ACC112 (cell line): ENCODE measurements around the gene GRM8.

Source experiments
- H2AFZ ChIP-seq: fragments of 200-600 bp; sonication (generic); one replicate; pipeline ENCODE4 v1.6.0; 2017; ENCODE audit warnings: antibody characterized with exemption, low read length; ENCODE audit not compliant: unreplicated experiment
- H3K27ac ChIP-seq: fragments of 200-600 bp; sonication (generic); 2 replicates; pipeline ENCODE4 v1.5.1; 2014; ENCODE audit warnings: low read depth, mild to moderate bottlenecking, antibody characterized with exemption, low read length, moderate library complexity
- H3K27me3 ChIP-seq: fragments of 200-600 bp; sonication (generic); 2 replicates; pipeline ENCODE4 v1.6.1; 2014; ENCODE audit warnings: mild to moderate bottlenecking, antibody characterized with exemption, low read length, moderate library complexity, mixed read lengths; ENCODE audit not compliant: insufficient read depth
- H3K36me3 ChIP-seq: fragments of 200-600 bp; sonication (generic); 2 replicates; pipeline ENCODE4 v1.6.1; 2016; ENCODE audit warnings: mild to moderate bottlenecking, antibody characterized with exemption, low read length, moderate library complexity, mixed read lengths; ENCODE audit not compliant: insufficient read depth
- H3K4me1 ChIP-seq: fragments of 200-600 bp; sonication (generic); one replicate; pipeline ENCODE4 v1.6.1; 2016; ENCODE audit warnings: low read length, mixed read lengths; ENCODE audit not compliant: insufficient read depth, unreplicated experiment, control insufficient read depth
- H3K4me3 ChIP-seq: fragments of 200-600 bp; sonication (generic); 2 replicates; pipeline ENCODE4 v1.5.1; 2014; ENCODE audit warnings: mild to moderate bottlenecking, low read depth, low read length
- H3K79me2 ChIP-seq: fragments of 200-600 bp; sonication (generic); one replicate; pipeline ENCODE4 v1.6.0; 2016; ENCODE audit warnings: low read length; ENCODE audit not compliant: control insufficient read depth, unreplicated experiment, insufficient read depth

GRM8 gene

GRCh38 chr7:126978865-126979264 lies 273.9 kb downstream of the GRM8 start:
- no peaks in the 10 kb centered on the region for H3K4me1 ChIP-seq
- no peak overlapping the region for H3K27ac ChIP-seq
- no peak overlapping the region for H3K4me3 ChIP-seq
- no peaks in the 10 kb centered on the region for H3K79me2 ChIP-seq
- H3K27me3 ChIP-seq: no peaks in the 10 kb centered on the region
- H2AFZ ChIP-seq: no peak overlapping the region
- H3K36me3 ChIP-seq: no peaks in the 10 kb centered on the region

GRCh38 chr7:126973066-126973465 lies 279.7 kb downstream of the GRM8 start:
- Histone ChIP-seq H3K4me3 (no peak overlapping the region), H3K36me3 (no peaks in the 10 kb centered on the region), H2AFZ (no peak overlapping the region), H3K79me2 (no peaks in the 10 kb centered on the region), H3K27me3 (no peaks in the 10 kb centered on the region), H3K4me1 (no peaks in the 10 kb centered on the region), H3K27ac (no peak overlapping the region)

- no peaks in the 10 kb centered on the region for H3K4me1 ChIP-seq
Measured at GRCh38 chr7:126972571-126972970, 280.2 kb downstream of the GRM8 start.

GRCh38 chr7:126959649-126960048 lies 293.1 kb downstream of the GRM8 start:
- no peaks in the 10 kb centered on the region for H3K36me3 ChIP-seq
- no peak overlapping the region for H2AFZ ChIP-seq
- H3K27me3 ChIP-seq: no peaks in the 10 kb centered on the region
- H3K79me2 ChIP-seq: no peaks in the 10 kb centered on the region
- H3K4me3 ChIP-seq: no peak overlapping the region
- no peaks in the 10 kb centered on the region for H3K4me1 ChIP-seq
- H3K27ac ChIP-seq: no peak overlapping the region

More at GRCh38 chr7:126972571-126972970, 280.2 kb downstream of the GRM8 start:
- Histone ChIP-seq H3K4me3 (no peak overlapping the region), H3K36me3 (no peaks in the 10 kb centered on the region), H2AFZ (no peak overlapping the region), H3K79me2 (no peaks in the 10 kb centered on the region), H3K27me3 (no peaks in the 10 kb centered on the region), H3K27ac (no peak overlapping the region)

- Histone ChIP-seq H3K4me3 (no peak overlapping the region), H3K79me2 (no peaks in the 10 kb centered on the region), H3K4me1 (no peaks in the 10 kb centered on the region), H3K27me3 (no peaks in the 10 kb centered on the region), H3K36me3 (no peaks in the 10 kb centered on the region), H2AFZ (no peak overlapping the region), H3K27ac (no peak overlapping the region)
Measured at GRCh38 chr7:126958367-126958766, 294.4 kb downstream of the GRM8 start.

- no peak overlapping the region for H3K4me3 ChIP-seq
- H2AFZ ChIP-seq: no peak overlapping the region
- H3K36me3 ChIP-seq: no peaks in the 10 kb centered on the region
- H3K27me3 ChIP-seq: no peaks in the 10 kb centered on the region
- H3K4me1 ChIP-seq: no peaks in the 10 kb centered on the region
- no peaks in the 10 kb centered on the region for H3K79me2 ChIP-seq
- H3K27ac ChIP-seq: no peak overlapping the region
Measured at GRCh38 chr7:126957443-126957842, 295.3 kb downstream of the GRM8 start.

GRCh38 chr7:126953461-126953860 lies 299.3 kb downstream of the GRM8 start:
- no peaks in the 10 kb centered on the region for H3K36me3 ChIP-seq
- no peaks in the 10 kb centered on the region for H3K4me1 ChIP-seq
- H3K27ac ChIP-seq: no peak overlapping the region
- no peak overlapping the region for H3K4me3 ChIP-seq
- H3K79me2 ChIP-seq: no peaks in the 10 kb centered on the region
- no peaks in the 10 kb centered on the region for H3K27me3 ChIP-seq
- H2AFZ ChIP-seq: no peak overlapping the region

GRCh38 chr7:126948664-126949063 lies 304.1 kb downstream of the GRM8 start:
- Histone ChIP-seq H3K4me3 (no peak overlapping the region), H3K36me3 (no peaks in the 10 kb centered on the region), H2AFZ (no peak overlapping the region), H3K27me3 (no peaks in the 10 kb centered on the region), H3K79me2 (no peaks in the 10 kb centered on the region), H3K4me1 (no peaks in the 10 kb centered on the region), H3K27ac (no peak overlapping the region)

GRCh38 chr7:126940723-126941307 lies 311.9 kb downstream of the GRM8 start:
- Histone ChIP-seq H3K27me3 (no peaks in the 10 kb centered on the region), H2AFZ (no peak overlapping the region), H3K79me2 (no peaks in the 10 kb centered on the region), H3K4me3 (no peak overlapping the region), H3K4me1 (no peaks in the 10 kb centered on the region), H3K36me3 (no peaks in the 10 kb centered on the region), H3K27ac (no peak overlapping the region)

GRCh38 chr7:126937171-126937570 lies 315.6 kb downstream of the GRM8 start:
- no peaks in the 10 kb centered on the region for H3K79me2 ChIP-seq
- H3K4me1 ChIP-seq: no peaks in the 10 kb centered on the region
- H2AFZ ChIP-seq: no peak overlapping the region
- H3K27me3 ChIP-seq: no peaks in the 10 kb centered on the region
- H3K27ac ChIP-seq: no peak overlapping the region
- H3K36me3 ChIP-seq: no peaks in the 10 kb centered on the region
- H3K4me3 ChIP-seq: no peak overlapping the region

GRCh38 chr7:126931581-126931980 lies 321.2 kb downstream of the GRM8 start:
- no peaks in the 10 kb centered on the region for H3K4me1 ChIP-seq
- H3K36me3 ChIP-seq: no peaks in the 10 kb centered on the region
- no peak overlapping the region for H3K4me3 ChIP-seq
- H3K27ac ChIP-seq: no peak overlapping the region
- H2AFZ ChIP-seq: no peak overlapping the region
- H3K27me3 ChIP-seq: no peaks in the 10 kb centered on the region
- no peaks in the 10 kb centered on the region for H3K79me2 ChIP-seq
